ENCODE data around the gene KIRREL3.

The KIRREL3 gene

DNA sequence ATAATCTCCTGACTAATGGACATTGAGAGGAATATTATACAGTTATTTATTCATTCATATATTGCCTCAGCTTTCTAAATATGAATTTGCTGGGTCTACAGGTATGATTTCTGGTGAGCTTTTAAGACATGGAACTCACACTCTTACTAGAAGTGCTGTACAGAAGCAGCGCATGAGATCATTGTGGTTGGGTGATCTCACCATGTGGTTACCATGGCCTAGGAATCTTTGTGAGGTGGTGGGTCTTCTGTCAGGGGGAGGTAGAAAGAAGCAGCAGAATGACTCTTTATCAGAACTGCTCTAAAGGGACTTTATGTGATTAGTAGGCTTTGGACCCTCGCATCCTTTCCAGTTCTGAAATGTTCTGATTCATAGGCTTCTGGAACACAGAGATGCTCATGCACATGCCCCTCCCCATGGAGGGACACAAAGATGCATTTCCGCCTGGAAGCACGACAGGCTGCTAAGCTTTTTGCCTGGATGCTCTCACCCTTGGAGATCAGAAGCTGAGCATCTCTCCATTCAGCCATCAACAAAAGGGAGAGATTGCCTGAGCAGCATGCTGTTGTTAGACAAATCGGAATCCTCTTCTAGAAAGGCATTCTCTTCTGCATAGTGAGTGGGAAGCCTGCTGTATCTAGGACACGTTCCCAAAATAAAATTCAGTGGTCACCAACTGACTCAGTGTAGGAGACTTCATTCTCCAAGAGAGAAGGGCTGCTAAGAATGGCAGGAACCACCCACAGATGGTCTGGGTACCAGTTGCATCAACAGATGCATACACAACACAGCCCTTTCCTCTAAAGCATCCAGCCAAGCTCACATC is 51.3 kb downstream of the KIRREL3 start:
- DNase-seq = no peak

- no peak for DNase-seq
Observed at GRCh38 chr11:126948563-126948962, 52.0 kb downstream of the KIRREL3 start.

- DNase-seq = no peak
Observed at GRCh38 chr11:126945319-126945718, 55.3 kb downstream of the KIRREL3 start.

DNA sequence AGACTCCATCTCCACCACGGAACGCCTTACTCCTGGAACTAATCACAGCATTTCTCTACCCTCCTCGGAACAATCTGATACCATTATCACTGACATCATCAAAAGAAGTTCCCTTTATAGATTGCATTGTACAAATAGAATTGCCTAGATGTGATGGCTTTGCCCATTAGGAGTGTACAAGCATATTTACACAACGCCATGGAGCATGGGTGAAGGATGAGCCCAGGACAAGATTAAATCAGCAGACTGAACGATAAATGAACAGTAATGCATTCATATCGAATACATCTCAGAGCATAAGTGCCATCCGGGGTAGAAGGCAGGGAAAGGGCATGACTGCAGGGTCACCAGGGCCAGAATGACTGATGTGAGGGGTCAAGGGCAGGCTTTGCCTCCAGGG is 57.3 kb downstream of the KIRREL3 start:
- no peak for DNase-seq

GRCh38 chr11:126942146-126942545 is 58.4 kb downstream of the KIRREL3 start:
- no peak for DNase-seq

DNA sequence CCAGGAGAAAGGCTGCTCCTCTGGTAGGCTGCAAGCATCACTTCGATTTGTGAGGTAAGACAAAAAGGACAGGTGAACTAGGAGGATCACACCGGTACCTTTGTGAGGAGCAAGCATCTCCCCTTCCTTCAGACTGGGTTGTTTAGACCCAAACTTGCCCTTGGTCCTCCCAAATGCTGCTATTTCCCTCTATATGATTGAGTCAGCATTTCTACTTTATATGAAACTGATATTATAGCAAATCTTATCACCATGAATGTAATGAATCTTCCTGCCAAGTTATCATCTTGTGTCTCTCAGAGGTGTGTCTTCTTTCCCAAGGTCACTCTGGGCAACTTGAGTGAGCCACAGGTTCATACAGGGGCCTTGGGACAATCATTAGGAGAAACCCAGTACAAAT is 61.0 kb downstream of the KIRREL3 start:
- no peak for DNase-seq

GRCh38 chr11:126938718-126939117 is 61.9 kb downstream of the KIRREL3 start:
- no peak for DNase-seq

GRCh38 chr11:126930091-126930841 is 70.3 kb downstream of the KIRREL3 start:
- no peak for DNase-seq

DNA sequence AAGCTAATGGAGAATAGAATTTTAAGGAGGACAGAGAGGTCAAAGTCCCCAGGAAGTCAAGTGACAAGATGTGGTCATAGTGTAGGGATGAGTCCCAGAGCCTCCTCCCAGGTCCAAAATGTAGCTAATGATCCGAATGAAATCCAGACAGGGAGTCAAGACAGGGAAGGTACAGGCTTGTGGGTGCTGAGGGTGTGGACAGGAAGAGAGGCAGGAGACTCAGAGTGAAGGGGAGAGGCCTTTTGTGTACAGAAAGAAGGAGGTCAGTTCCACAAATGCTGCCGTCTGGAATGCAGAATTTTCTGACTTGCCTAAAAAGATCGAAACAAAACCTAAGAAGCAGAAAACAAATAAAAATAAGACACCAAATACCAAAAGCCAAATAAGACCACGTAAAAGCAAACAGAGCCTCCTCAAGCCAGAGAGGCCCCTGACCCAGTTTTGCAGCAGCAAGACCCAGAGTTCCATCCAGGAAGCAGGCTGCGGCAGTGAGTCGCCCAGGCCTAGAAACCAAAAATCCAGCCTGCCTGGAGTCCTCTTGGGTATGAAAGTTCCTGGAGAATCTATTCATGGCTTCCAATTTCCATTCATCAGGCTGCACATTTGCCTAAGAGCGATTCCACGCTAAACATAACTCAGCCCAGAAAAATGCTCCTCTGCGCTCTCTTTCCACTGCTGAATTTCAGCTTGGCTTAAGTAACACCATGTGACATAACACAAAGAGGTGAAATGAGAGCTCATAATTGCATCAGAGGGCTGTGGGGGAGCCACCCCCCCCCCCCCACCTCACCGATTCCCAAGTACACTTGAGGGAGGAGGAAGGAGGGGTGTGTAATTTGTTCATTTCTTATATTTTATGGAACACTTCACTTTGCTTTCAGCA is 71.2 kb downstream of the KIRREL3 start:
- no peak for DNase-seq

DNA sequence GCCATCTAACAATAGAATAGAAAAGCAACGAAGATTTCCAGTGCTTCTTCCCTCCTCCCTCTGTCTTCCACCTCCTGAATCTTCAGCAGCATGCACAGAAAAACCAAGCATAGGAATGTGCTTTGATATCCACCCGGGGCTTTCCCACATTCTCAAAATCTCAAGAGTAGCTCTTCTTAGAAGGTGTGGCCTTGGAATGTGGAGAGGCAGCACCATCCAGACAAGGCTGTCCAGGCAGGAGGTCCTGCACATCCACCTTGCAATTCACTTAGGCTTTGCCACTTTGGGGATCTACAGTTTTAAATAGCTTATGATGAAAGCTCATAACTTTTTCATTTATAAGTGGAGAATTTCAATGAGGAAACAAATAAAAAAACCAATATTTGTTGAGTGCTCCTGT is 72.9 kb downstream of the KIRREL3 start:
- DNase-seq = no peak

- DNase-seq = no peak
Observed at GRCh38 chr11:126926376-126926791, 74.2 kb downstream of the KIRREL3 start.

GRCh38 chr11:126925321-126926093 is 75.1 kb downstream of the KIRREL3 start:
- DNase-seq = no peak

GRCh38 chr11:126924376-126925040 is 76.1 kb downstream of the KIRREL3 start:
- no peak for DNase-seq

DNA sequence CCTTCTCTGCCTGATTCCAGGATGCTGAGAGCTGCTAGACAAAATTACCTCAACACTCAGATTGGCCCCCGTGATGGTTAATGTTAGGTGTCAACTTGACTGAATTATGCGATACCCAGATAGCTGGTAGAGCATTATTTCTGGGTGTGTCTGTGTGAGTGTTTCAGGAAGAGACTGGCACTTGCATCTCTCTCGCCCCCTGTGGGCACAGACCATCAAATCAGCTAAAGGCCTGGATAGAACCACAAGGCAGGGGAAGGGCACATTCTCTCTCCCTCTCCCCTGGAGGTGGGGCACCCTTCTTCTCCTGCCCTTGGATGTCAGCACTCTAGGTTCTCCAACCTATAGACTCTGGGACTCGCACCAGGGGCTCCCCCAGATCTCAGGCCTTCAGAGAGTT is 79.7 kb downstream of the KIRREL3 start:
- no peak for DNase-seq

DNA sequence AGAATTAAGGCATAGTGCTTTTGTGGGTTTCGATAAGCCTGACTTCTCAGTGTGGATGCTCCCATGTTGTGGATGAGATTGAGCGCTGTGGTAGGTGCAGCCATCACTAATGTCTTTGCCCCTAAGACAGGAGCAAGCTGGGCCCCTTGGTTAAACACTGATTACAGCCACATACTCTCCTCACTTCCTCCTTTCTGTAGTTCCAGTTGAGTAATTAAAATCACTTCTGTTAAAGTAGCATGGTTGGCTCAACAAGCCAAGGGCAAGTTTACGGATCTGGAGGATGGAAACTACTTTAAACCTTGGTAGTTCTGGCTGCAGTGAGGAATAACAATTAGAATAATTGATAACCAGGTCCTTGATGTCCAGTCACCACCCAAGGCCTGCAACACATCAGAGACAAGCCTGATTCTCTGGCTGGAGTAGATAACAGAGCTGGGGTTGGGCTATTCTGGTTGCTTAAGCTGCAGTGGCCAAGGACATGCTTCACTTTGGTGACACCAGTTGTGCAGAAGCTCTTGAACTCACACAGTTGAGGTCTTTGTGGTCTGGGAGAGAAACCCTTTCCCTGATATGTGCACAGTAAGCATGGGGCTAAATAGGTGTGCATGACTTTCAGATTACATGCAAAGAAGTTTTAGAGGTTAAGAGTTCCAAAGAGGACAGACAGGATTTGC is 81.3 kb downstream of the KIRREL3 start:
- DNase-seq = no peak

GRCh38 chr11:126918556-126918955 is 82.0 kb downstream of the KIRREL3 start:
- no peak for DNase-seq

- no peak for DNase-seq
Observed at GRCh38 chr11:126917531-126918204, 82.9 kb downstream of the KIRREL3 start.

DNA sequence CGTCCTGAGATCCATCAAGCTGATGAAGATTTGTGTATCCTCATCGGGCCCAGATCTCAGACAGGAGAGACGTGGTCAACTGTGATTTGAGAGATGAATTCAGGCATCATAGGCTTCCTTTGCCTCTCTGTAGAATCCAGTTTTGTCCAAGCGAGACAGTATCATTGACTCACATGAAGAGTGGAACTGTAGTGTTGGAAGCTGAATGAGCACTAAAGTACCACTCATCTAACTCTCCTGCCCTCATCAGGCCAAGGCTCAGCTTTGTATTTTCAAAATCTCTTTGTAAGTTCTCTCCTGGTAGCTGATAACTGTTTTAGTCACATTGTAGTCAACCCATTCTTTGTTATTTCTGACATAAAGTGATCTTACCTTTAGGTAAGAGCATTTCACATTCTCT is 85.1 kb downstream of the KIRREL3 start:
- no peak for DNase-seq

DNA sequence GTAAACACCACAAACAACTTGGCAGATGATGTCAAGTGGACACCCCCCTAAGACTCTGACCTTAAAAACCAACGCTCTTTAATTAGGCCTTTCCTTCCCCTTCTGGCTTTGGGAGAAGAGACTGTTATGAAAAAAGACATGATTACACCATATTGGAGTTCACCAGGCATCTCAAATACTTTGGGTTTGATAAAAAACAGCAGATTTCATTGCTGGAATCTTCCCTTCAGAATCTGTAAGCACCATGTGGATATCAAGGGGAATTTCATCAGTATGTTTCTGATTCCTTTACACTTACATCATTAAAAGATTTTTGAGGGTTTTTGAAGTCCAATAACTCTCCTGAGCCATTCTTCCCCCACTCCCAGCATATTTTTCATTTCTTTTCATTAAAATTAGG is 85.6 kb downstream of the KIRREL3 start:
- DNase-seq = no peak

GRCh38 chr11:126914166-126914565 is 86.4 kb downstream of the KIRREL3 start:
- DNase-seq = no peak

DNA sequence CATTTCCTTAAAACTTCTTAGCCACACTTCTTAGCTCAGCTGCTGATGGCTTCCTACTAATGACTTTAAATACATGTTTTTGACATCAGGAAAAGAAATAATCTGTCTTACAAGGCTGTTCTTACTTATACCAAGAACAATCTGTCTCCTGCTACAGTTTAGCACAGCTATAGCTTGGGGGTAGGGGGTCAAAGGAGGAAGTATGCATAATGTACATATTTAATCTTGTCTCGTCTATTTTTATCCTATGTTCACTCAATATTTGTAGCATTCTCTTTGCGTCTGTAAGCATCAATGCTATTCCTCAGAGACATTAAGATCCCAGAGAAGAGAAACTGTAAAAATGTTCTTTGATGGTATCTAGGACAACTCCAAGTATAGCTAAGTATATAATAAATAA is 96.0 kb downstream of the KIRREL3 start:
- DNase-seq = no peak

Data from NCI-H1092 (cell line).